K562 (cell line): ENCODE data around the gene CDC20. TPM values are rescaled to one million over a fixed set of nuclear protein-coding genes. Genes with fewer than 3 reads are reported as not detected.

Experiments
- ASH1L ChIP-seq: fragments of 450-650 bp; IDR thresholded peaks from 2 replicates; pipeline ENCODE4 v1.6.1; 2018; ENCODE audit warnings: borderline replicate concordance, mild to moderate bottlenecking, low read depth; ENCODE audit not compliant: partially characterized antibody
- CBX2 ChIP-seq: fragments of 200-600 bp; sonication (generic); IDR thresholded peaks from one replicate; pipeline ENCODE4 v1.6.1; 2012; ENCODE audit warnings: mild to moderate bottlenecking, low read length, inconsistent platforms; ENCODE audit not compliant: insufficient read depth, poor library complexity, severe bottlenecking
- CBX5 ChIP-seq: IDR thresholded peaks from 2 replicates; pipeline ENCODE4 v1.6.1; 2014; ENCODE audit warnings: low read depth, borderline replicate concordance
- CREB3 ChIP-seq: fragments of 450-650 bp; conservative IDR thresholded peaks from 2 replicates; pipeline ENCODE4 v1.6.1; 2016; ENCODE audit warnings: missing genetic modification characterization, low read depth, mild to moderate bottlenecking, missing compliant biosample characterization, moderate library complexity
- GTF2E2 ChIP-seq: fragments of 200-800 bp; sonication (Bioruptor generic); IDR thresholded peaks from 2 replicates; pipeline ENCODE4 v1.6.1; 2016; ENCODE audit warnings: missing genetic modification characterization, missing compliant biosample characterization
- HDAC1 ChIP-seq, 2 experiments: fragments of 450-650 bp; IDR thresholded peaks; 2 replicates each; pipeline ENCODE4 v1.6.1; 2016 to 2017; ENCODE audit warnings: inconsistent platforms in 1 of 2, mild to moderate bottlenecking in 1 of 2, moderate library complexity in 1 of 2
- HINFP ChIP-seq: fragments of 450-650 bp; conservative IDR thresholded peaks from 2 replicates; pipeline ENCODE4 v1.6.1; 2016; ENCODE audit warnings: missing genetic modification characterization, low read depth, mild to moderate bottlenecking, control low read depth, missing compliant biosample characterization
- HNRNPL ChIP-seq: fragments of 200-400 bp; formaldehyde crosslinking; IDR thresholded peaks from 2 replicates; pipeline ENCODE4 v1.6.1; 2017; ENCODE audit warnings: low read depth, mild to moderate bottlenecking, low read length
- KLF10 ChIP-seq: fragments of 250-450 bp; sonication (Bioruptor Pico); IDR thresholded peaks from 2 replicates; pipeline ENCODE4 v1.6.1; 2021; ENCODE audit warnings: matching md5 sums
- NR2C1 ChIP-seq, 2 experiments: fragments of 450-650 bp; IDR thresholded peaks; 2 replicates each; pipeline ENCODE4 v1.6.1; 2017; ENCODE audit warnings: mild to moderate bottlenecking in 2 of 2, antibody characterized with exemption in 1 of 2, inconsistent platforms in 1 of 2, missing compliant biosample characterization in 1 of 2, missing genetic modification characterization in 1 of 2
- POLR2H ChIP-seq: IDR thresholded peaks from 2 replicates; pipeline ENCODE4 v1.6.1; 2016; ENCODE audit warnings: missing genetic modification characterization, low read depth, mild to moderate bottlenecking, control low read depth, missing compliant biosample characterization, moderate library complexity
- RAD51 ChIP-seq: fragments of 450-650 bp; IDR thresholded peaks from 2 replicates; pipeline ENCODE4 v1.7.1; 2016; ENCODE audit warnings: low read depth, mild to moderate bottlenecking, borderline replicate concordance
- RCOR1 ChIP-seq, 2 experiments: IDR thresholded peaks; 2 replicates each; pipeline ENCODE4 v1.6.1; 2012; ENCODE audit warnings: low read depth in 2 of 2, low read length in 2 of 2, borderline replicate concordance in 1 of 2, improper control_type of control experiment in 1 of 2
- ZHX1 ChIP-seq: fragments of 150-350 bp; conservative IDR thresholded peaks from 2 replicates; pipeline ENCODE4 v1.6.1; 2014; ENCODE audit warnings: low read length
- ZMIZ1 ChIP-seq, 2 experiments: fragments of 150-350 bp in 1 of 2; IDR thresholded peaks; 2 replicates each; pipeline ENCODE4 v1.6.1; 2012 to 2016; ENCODE audit warnings: low read depth in 2 of 2, low read length in 2 of 2, mild to moderate bottlenecking in 1 of 2, moderate library complexity in 1 of 2
- polyA plus RNA-seq, 8 experiments: library from polyadenylated mRNA; depleted of rRNA in 4 of 8; stranded (reverse) in 5 of 8; unstranded in 3 of 8; fragments of >200 nt; fragmentation: Nextera tagmentation in 2 of 8; fragmentation: Illumina TruSeq in 1 of 8; extraction: Ambion mirVana in 2 of 8; extraction: Trizol in 1 of 8; gene quantifications; 2 replicates each; pipeline versions ENCODE4 v1.2.1 to v1.2.3, GENCODE V29; 2011 to 2014; ENCODE audit warnings: inconsistent platforms in 1 of 8, missing spikeins in 1 of 8
- total RNA-seq, 7 experiments: library from RNA; depleted of rRNA in 6 of 7; stranded (reverse); fragments of >200 nt in 6 of 7; fragmentation: Illumina TruSeq in 2 of 7; extraction: Trizol in 2 of 7; gene quantifications; 2 replicates each; pipeline versions ENCODE4 v1.2.1 to v1.2.3, GENCODE V29; 2011 to 2021; ENCODE audit warnings: low replicate concordance in 1 of 7

CDC20 gene
- total and polyA plus RNA-seq, 9 of the 15 experiments (the other 6 are each of a cell fraction or from before 2014, with no cell fraction given) = 45.2 to 224 (median 121) TPM

- TF ChIP-seq ZMIZ1 (IDR thresholded peaks at IDR 0.05; ENCODE audit: low read depth in 2 of 2, low read length in 2 of 2) (peak in 1 of 2 experiments; percentile 65; a peak in 1 of 4 replicates), HNRNPL (no peak), NR2C1 (IDR thresholded peaks at IDR 0.05) (peak; percentile 98), NR2C1 (tag; IDR thresholded peaks at IDR 0.05) (peak; percentile 99), CREB3 (tag) (no peak), CBX5 (no peak), ASH1L (peak; percentile 83), POLR2H (tag) (peak; percentile 84), CBX2 (no peak), HINFP (tag) (0 out of 2 replicates have a peak, but pooled peaks have one; percentile 47), GTF2E2 (tag) (peak; percentile 96), ZHX1 (no peak), RCOR1 (IDR thresholded peaks at IDR 0.05; ENCODE audit: borderline replicate concordance in 1 of 2, low read depth in 2 of 2, low read length in 2 of 2) (peak in 1 of 2 experiments; percentile 7; a peak in 1 of 4 replicates), RAD51 (no peak), KLF10 (no peak), HDAC1 (IDR thresholded peaks at IDR 0.05) (peak in 1 of 2 experiments; percentile 98; a peak in 2 of 4 replicates)
Observed at GRCh38 chr1:43389326-43390313, 30.8 kb downstream of the CDC20 start, which contains the start of the genes MED8 and SZT2 (continued).
